Keratinocyte (primary cell): ENCODE data around the gene TEX44. TPM values are rescaled to one million over a fixed set of nuclear protein-coding genes. Genes with fewer than 3 reads are reported as not detected.

Experiments used
- DNase-seq: peaks from one replicate; pipeline ENCODE4 v3.0.0-alpha.2; 2011; ENCODE audit warnings: low read depth, missing footprints, low spot score
- FAIRE-seq: peaks from 2 replicates; lab custom pipeline; 2011; peaks lifted over from hg19 to GRCh38; lab: Jason Lieb, UNC
- H2AFZ ChIP-seq: 2 replicates; pipeline ENCODE4 v1.6.0; 2012; ENCODE audit warnings: low read length, control low read depth, inconsistent platforms; ENCODE audit not compliant: control insufficient read depth
- H3K27ac ChIP-seq: 2 replicates; pipeline ENCODE4 v1.5.1; 2011; ENCODE audit warnings: low read length; ENCODE audit not compliant: control insufficient read depth, insufficient read depth
- H3K27me3 ChIP-seq: 3 replicates; pipeline ENCODE4 v1.6.0; 2011; ENCODE audit warnings: low read length; ENCODE audit not compliant: control insufficient read depth, insufficient read depth; ENCODE audit errors: extremely low read depth
- H3K36me3 ChIP-seq, 2 experiments: 2 replicates in 1 of 2; 3 replicates in 1 of 2; pipeline ENCODE4 v1.5.1; 2011; ENCODE audit warnings: low read length in 2 of 2, mild to moderate bottlenecking in 1 of 2; ENCODE audit not compliant: control insufficient read depth in 2 of 2, insufficient read depth in 2 of 2; ENCODE audit errors: extremely low read depth in 1 of 2
- H3K4me1 ChIP-seq: 3 replicates; pipeline ENCODE4 v1.5.1; 2011; ENCODE audit warnings: low read length; ENCODE audit not compliant: control insufficient read depth, insufficient read depth; ENCODE audit errors: extremely low read depth
- H3K4me2 ChIP-seq: 3 replicates; pipeline ENCODE4 v1.6.0; 2011; ENCODE audit warnings: low read depth, low read length; ENCODE audit not compliant: control insufficient read depth, insufficient read depth; ENCODE audit errors: extremely low read depth
- H3K4me3 ChIP-seq, 3 experiments: fragments of 200-600 bp in 1 of 3; sonication (generic) in 1 of 3; 2 replicates in 2 of 3; 3 replicates in 1 of 3; pipeline ENCODE4 v1.5.1; 2011 to 2016; ENCODE audit warnings: low read length in 3 of 3, mild to moderate bottlenecking in 3 of 3, control low read depth in 2 of 3, inconsistent platforms in 1 of 3, low read depth in 1 of 3, mixed read lengths in 1 of 3, mixed run types in 1 of 3, moderate library complexity in 1 of 3; ENCODE audit not compliant: control insufficient read depth in 2 of 3, insufficient read depth in 2 of 3; ENCODE audit errors: extremely low read depth in 1 of 3
- H3K79me2 ChIP-seq: 2 replicates; pipeline ENCODE4 v1.6.0; 2012; ENCODE audit warnings: low read length; ENCODE audit not compliant: control insufficient read depth, insufficient read depth
- H3K9ac ChIP-seq: 3 replicates; pipeline ENCODE4 v1.6.0; 2011; ENCODE audit warnings: low read length; ENCODE audit not compliant: control insufficient read depth, insufficient read depth; ENCODE audit errors: extremely low read depth
- H3K9me1 ChIP-seq: 3 replicates; pipeline ENCODE4 v1.6.0; 2011; ENCODE audit warnings: low read length; ENCODE audit not compliant: control insufficient read depth, insufficient read depth; ENCODE audit errors: extremely low read depth
- H3K9me3 ChIP-seq: 2 replicates; pipeline ENCODE4 v1.5.1; 2012; ENCODE audit warnings: low read depth, low read length; ENCODE audit not compliant: control insufficient read depth
- H4K20me1 ChIP-seq: 3 replicates; pipeline ENCODE4 v1.6.0; 2011; ENCODE audit warnings: low read length; ENCODE audit not compliant: control insufficient read depth, insufficient read depth; ENCODE audit errors: extremely low read depth
- CTCF ChIP-seq, 3 experiments: IDR thresholded peaks in 1 of 3; conservative IDR thresholded peaks in 1 of 3; optimal IDR thresholded peaks in 1 of 3; 2 replicates in 2 of 3; 3 replicates in 1 of 3; pipeline versions ENCODE3 to v1.5.1; 2011; ENCODE audit warnings: low read length in 3 of 3, mild to moderate bottlenecking in 3 of 3, moderate library complexity in 2 of 3, control low read depth in 1 of 3, inconsistent platforms in 1 of 3; ENCODE audit not compliant: insufficient read depth in 2 of 3; ENCODE audit errors: extremely low read depth in 1 of 3
- EZH2 ChIP-seq: IDR thresholded peaks from one replicate; pipeline ENCODE4 v1.6.1; 2012; ENCODE audit warnings: inconsistent platforms, mild to moderate bottlenecking, low read length, moderate library complexity
- dilution Hi-C: fragments of 300-500 bp; cut with MboI; formaldehyde crosslinking; loops from one replicate; pipeline ENCODE4 v1.7.0; 2020; ENCODE audit warnings: low sequenced_read_pairs; ENCODE audit not compliant: extremely low pct_ligation_motif_present
- polyA plus RNA-seq, 5 experiments: library from polyadenylated mRNA; depleted of rRNA in 3 of 5; stranded (reverse) in 3 of 5; stranded (forward) in 1 of 5; unstranded in 1 of 5; fragments of >200 nt; gene quantifications; 1 replicate in 1 of 5; 2 replicates in 3 of 5; 3 replicates in 1 of 5; pipeline versions ENCODE4 v1.2.1 to v1.2.3, GENCODE V29; 2011 to 2012; ENCODE audit warnings: missing spikeins in 2 of 5, low read depth in 1 of 5, low replicate concordance in 1 of 5

The TEX44 gene
- polyA plus RNA-seq, 1 donor (not counting 4 experiments of a cell fraction or from before 2014, with no cell fraction given): not detected

- Histone ChIP-seq H2AFZ (no peak overlapping the region), H3K9me1 (peaks cover 3% of the 10 kb centered on the region), H3K36me3 (no peaks in the 10 kb centered on the region), H3K79me2 (no peaks in the 10 kb centered on the region), H3K4me3 (no peak overlapping the region), H3K4me2 (peak overlapping the region; percentile 11), H4K20me1 (no peaks in the 10 kb centered on the region), H3K9ac (no peak overlapping the region), H3K4me1 (peaks cover 65% of the 10 kb centered on the region), H3K27me3 (no peaks in the 10 kb centered on the region), H3K9me3 (no peaks in the 10 kb centered on the region), H3K27ac (peak overlapping the region; percentile 28)
- no peak for DNase-seq
- dilution Hi-C loops: no loop called here
- no peak for TF ChIP-seq EZH2
- no peak for TF ChIP-seq CTCF (optimal IDR thresholded peaks at IDR 0.05 in 1 of 3, IDR thresholded peaks at IDR 0.05 in 1 of 3, conservative IDR thresholded peaks at IDR 0.05 in 1 of 3; ENCODE audit: extremely low read depth in 1 of 3, insufficient read depth in 2 of 3, low read length in 3 of 3)
- FAIRE-seq: peak; percentile 99
Measured at GRCh38 chr2:231617059-231617926, 24.6 kb downstream of the TEX44 start.

DNA sequence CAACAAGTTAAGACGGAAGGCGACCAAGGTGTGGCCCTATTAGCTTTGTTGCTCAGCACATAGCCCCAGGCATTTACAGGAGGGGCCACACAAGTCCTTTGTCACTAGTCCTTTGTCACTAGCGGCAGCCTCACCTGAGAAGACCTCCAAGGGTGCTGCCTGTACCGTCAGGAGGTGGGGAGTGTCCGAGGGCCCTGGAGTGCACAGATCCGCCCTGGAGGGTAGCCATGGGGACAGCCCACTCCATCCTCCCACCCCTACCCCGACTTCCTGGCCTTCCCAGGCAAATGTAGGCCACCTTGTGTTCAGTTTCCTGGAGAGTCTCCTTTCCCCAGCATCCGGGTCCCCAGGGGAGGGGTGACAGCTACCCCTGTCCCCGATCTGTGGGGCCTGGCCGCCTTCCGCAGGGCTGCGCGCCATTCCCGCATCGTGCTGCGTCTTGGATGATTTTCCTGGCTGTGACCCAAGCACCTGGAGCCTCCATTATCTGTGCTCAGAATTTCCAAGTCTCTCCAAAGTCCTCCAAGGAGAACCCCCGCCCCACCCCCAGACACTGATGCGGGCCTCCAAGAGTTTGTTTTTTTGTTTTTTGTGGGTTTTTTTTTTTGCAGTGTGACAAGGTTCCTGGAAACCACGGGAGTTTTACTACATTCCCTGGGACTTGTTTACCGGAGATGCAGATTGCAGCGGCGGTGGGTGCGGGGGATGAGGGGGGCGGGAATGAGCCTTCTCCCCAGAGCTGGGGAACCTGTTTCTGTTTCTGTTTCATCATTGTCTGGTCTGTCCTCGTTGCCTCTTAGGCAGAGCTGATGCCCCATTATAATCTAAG lies 28.6 kb downstream of the TEX44 start:
- Histone ChIP-seq H3K4me1 (peaks cover 42% of the 10 kb centered on the region), H3K27ac (peak overlapping the region; percentile 21), H3K4me3 (peak overlapping the region in 1 of 3 experiments; percentile 25), H3K9me3 (no peaks in the 10 kb centered on the region), H3K4me2 (peak overlapping the region; percentile 55), H3K27me3 (no peaks in the 10 kb centered on the region), H3K9ac (peak overlapping the region; percentile 17), H3K36me3 (no peaks in the 10 kb centered on the region), H3K9me1 (peaks cover 3% of the 10 kb centered on the region), H3K79me2 (no peaks in the 10 kb centered on the region), H2AFZ (peak overlapping the region; percentile 64), H4K20me1 (no peaks in the 10 kb centered on the region)
- FAIRE-seq: no peak
- TF ChIP-seq CTCF (optimal IDR thresholded peaks at IDR 0.05 in 1 of 3, IDR thresholded peaks at IDR 0.05 in 1 of 3, conservative IDR thresholded peaks at IDR 0.05 in 1 of 3; ENCODE audit: extremely low read depth in 1 of 3, insufficient read depth in 2 of 3, low read length in 3 of 3) (no peak), EZH2 (no peak)
- dilution Hi-C loops: no loop called here
- no peak for DNase-seq
